ENCODE data around the gene CASP5. TPM values are rescaled to one million over a fixed set of nuclear protein-coding genes. Genes with fewer than 3 reads are reported as not detected.
"Not testable (repeated sequence)": the region's sequence is repeated elsewhere in the genome, so short reads cannot be mapped to it uniquely, and the experiment has no call there.

The CASP5 gene
- total RNA-seq, 2 experiments from 2014 or later, result not detected

- Mint-ChIP-seq H3K36me3 (peaks cover 35% of the 10 kb centered on the region), H3K27ac (peak overlapping the region; percentile 94), H3K4me1 (peaks cover 35% of the 10 kb centered on the region), H3K4me3 (peak overlapping the region; percentile 92), H3K9me3 (ENCODE audit: low read depth) (no peaks in the 10 kb centered on the region), H3K27me3 (no peaks in the 10 kb centered on the region)
- DNase-seq, result no peak
- no peak for ATAC-seq
- CTCF ChIA-PET, result interaction anchor here (1.4 kb wide), 1 partner anchor 14 kb away, joined by 3 read pairs; no protein-coding TSS in a partner anchor
Measured at GRCh38 chr11:105045676-105046296, 22.8 kb upstream of the CASP5 start.

DNA sequence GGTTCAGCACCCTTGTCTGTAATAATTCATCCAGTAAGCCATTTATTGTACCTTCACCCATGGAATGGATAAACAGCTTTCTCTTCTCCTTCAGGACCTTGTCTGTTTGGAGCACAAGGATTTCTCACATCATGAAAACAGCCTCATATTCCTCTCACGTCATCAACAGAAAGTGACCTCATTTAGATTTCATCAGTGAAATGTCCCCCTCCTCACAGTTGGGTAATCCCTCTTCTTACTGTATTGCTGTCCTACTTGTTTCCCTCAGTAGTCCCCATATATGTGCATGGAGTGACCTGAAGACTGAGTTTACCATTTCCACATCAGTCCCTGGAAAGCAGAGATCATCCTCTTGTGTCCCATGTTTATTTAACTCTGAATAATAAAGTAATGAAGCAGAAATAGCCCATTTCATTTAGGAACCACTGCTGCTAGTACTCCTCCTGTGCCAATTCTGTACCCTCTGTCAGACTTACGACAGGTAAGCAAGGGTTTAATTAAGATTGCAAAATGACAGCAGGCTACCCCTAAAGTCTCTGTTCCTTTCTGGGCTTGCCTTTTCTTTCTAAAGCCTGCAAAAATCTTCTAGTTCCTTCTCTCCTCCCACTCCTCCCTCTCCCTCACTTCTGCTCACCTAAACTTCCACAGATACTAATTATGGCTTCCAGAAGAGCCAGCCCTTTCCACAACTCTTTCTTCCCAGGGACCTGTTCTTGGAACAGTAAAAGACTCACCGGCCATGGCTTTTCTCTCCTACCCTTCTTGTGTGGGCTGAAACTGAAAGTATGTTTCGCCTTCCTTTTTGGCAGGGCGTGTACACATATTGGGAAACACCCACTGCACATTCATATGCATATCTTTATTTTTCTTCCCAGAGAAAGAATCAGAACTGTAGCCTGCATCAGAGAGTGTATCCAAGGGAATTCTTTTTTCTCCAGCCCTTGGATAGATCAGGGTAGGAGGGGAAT is 21.9 kb upstream of the CASP5 start, which contains the start of gene CARD16:
Gene CARD16 (minus strand): TSS at position 779 of the 968 bp plus-strand sequence. CDS start 38 bp downstream, at position 741.
- Mint-ChIP-seq H3K27ac (peak within 1 kb of the TSS; percentile 94), H3K36me3 (peaks cover 44% of the 10 kb centered on the region), H3K4me1 (peaks cover 36% of the 10 kb centered on the region), H3K4me3 (peak within 1 kb of the TSS; percentile 92)
- ATAC-seq (peak; percentile 95), DNase-seq (peak; percentile 70)
- not testable (repeated sequence) for H3K27me3 Mint-ChIP-seq; H3K9me3 Mint-ChIP-seq (ENCODE audit: low read depth)
- CTCF ChIA-PET, result interaction anchor here (1.4 kb wide), 1 partner anchor 15 kb away, joined by 3 read pairs; no protein-coding TSS in a partner anchor

DNA sequence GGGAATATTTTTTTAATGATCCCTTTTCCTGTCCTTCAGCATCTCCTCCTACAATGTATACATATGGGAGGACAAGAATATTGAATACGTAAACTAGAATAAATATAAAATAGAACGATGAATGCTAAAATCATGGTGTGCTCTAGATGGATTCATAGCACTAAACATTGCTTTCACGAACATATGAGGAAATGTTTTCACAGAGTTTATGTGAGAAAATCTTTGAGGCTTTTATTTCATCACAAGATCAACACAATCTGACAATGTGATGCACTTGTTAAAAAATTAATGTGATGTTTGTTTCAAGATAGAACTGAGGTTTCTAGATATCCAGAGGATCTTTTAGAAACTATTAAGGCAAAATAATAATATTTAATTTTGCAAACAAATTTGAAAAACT is 19.2 kb upstream of the CASP5 start:
- CTCF ChIA-PET, result no interaction called here
- no peak overlapping the region for H3K27ac Mint-ChIP-seq
- DNase-seq (no peak), ATAC-seq (no peak)
- peaks cover 2% of the 10 kb centered on the region for H3K9me3 Mint-ChIP-seq (ENCODE audit: low read depth)
- no peak overlapping the region for H3K4me3 Mint-ChIP-seq
- peaks cover 65% of the 10 kb centered on the region for H3K36me3 Mint-ChIP-seq
- no peaks in the 10 kb centered on the region for H3K27me3 Mint-ChIP-seq
- peaks cover 35% of the 10 kb centered on the region for H3K4me1 Mint-ChIP-seq

DNA sequence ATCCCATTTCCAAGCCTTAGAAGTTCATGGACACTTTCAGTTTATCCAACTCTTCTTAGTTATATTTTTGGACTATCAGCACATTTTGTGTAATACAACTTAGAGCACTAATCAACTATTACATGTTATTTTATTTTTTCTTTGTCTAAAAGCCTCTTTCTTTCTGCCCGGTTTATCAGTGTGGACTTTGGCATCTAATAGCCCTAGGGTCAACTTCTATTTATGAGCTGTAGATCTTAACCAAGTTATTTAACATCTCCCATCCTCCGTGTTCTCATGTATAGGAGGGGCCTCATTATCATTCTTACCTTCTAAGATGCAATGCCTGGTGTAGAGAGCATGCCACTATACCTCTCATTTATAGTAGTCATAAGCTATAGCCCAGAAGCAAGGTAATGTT is 17.7 kb upstream of the CASP5 start:
- peaks cover 2% of the 10 kb centered on the region for H3K9me3 Mint-ChIP-seq (ENCODE audit: low read depth)
- H3K36me3 Mint-ChIP-seq, result peaks cover 70% of the 10 kb centered on the region
- peaks cover 26% of the 10 kb centered on the region for H3K4me1 Mint-ChIP-seq
- no peak for ATAC-seq
- CTCF ChIA-PET, result no interaction called here
- H3K4me3 Mint-ChIP-seq, result no peak overlapping the region
- no peaks in the 10 kb centered on the region for H3K27me3 Mint-ChIP-seq
- no peak overlapping the region for H3K27ac Mint-ChIP-seq
- DNase-seq, result no peak

- Mint-ChIP-seq H3K4me1 (peaks cover 36% of the 10 kb centered on the region), H3K36me3 (peaks cover 58% of the 10 kb centered on the region), H3K27me3 (no peaks in the 10 kb centered on the region), H3K27ac (peak within 1 kb of the TSS; percentile 94), H3K9me3 (ENCODE audit: low read depth) (peaks cover 2% of the 10 kb centered on the region), H3K4me3 (peak within 1 kb of the TSS; percentile 93)
- peak; percentile 59 for DNase-seq
- ATAC-seq, result peak; percentile 92
- CTCF ChIA-PET, result interaction anchor here (0.8 kb wide), 1 partner anchor 9 kb away, joined by 3 read pairs; no protein-coding TSS in a partner anchor
Measured at GRCh38 chr11:105034813-105035620, 12.0 kb upstream of the CASP5 start, which contains the start of gene CASP1. Gene CASP1 (minus strand): TSS chr11:105035144. CDS start chr11:105035113, 31 bp downstream.

DNA sequence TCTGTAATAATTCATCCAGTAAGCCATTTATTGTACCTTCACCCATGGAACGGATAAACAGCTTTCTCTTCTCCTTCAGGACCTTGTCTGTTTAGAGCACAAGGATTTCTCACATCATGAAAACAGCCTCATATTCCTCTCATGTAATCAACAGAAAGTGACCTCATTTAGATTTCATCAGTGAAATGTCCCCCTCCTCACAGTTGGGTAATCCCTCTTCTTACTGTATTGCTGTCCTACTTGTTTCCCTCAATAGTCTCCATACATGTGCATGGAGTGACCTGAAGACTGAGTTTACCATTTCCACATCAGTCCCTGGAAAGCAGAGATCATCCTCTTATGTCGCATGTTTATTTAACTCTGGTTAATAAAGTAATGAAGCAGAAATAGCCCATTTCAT is 11.4 kb upstream of the CASP5 start:
- peaks cover 58% of the 10 kb centered on the region for H3K36me3 Mint-ChIP-seq
- H3K9me3 Mint-ChIP-seq (ENCODE audit: low read depth); ATAC-seq; DNase-seq; H3K27me3 Mint-ChIP-seq: not testable (repeated sequence)
- H3K27ac Mint-ChIP-seq, result peak overlapping the region; percentile 94
- peaks cover 40% of the 10 kb centered on the region for H3K4me1 Mint-ChIP-seq
- peak overlapping the region; percentile 93 for H3K4me3 Mint-ChIP-seq
- CTCF ChIA-PET, result interaction anchor here (0.9 to 1.6 kb wide), 3 partner anchors 9 to 88 kb away, joined by 3 to 6 read pairs (median 4); no protein-coding TSS in a partner anchor

DNA sequence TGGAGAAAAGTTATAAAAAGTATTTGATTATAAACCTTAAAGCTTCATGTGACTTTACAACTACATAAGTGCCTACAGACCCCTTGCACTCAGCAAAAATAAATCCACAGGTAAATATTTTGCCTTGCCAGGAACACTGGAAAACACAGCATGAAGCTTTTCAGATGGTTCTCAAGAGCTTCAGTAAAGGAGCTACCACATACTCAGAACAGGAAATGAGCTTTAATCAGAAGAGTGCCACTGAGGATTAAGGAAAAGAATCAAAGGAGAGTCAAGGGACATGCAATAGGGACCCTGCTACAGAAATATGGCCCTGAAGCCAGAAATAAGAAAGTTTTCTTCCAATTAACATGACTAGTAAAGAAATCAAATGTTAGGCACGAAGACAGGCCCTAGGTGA is 10.8 kb upstream of the CASP5 start:
- CTCF ChIA-PET, result interaction anchor here (0.9 to 1.6 kb wide), 3 partner anchors 10 to 87 kb away, joined by 3 to 6 read pairs (median 4); no protein-coding TSS in a partner anchor
- no peak for DNase-seq
- Mint-ChIP-seq H3K36me3 (peaks cover 58% of the 10 kb centered on the region), H3K27me3 (no peaks in the 10 kb centered on the region), H3K9me3 (ENCODE audit: low read depth) (no peaks in the 10 kb centered on the region), H3K4me3 (peak overlapping the region; percentile 93), H3K27ac (peak overlapping the region; percentile 94), H3K4me1 (peaks cover 40% of the 10 kb centered on the region)
- ATAC-seq, result peak; percentile 54

DNA sequence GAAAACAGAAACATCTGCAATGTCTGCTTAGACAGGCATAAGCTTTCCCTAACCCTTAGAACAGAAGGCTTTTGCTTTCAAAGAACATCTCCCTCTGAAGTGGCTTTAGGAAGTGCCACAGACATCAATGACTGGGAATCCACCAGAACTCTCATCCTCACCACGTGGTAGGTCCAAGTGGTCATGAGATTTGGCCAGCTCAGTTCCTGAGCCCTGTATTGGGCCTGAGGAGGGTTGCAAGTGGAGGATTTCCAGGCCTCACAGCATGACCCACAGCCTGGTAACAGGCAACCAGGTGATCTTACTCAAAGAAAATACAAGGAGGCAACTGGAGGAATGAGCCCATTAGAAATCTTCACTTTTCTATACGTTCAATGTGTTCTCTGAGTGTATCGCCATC is 10.4 kb upstream of the CASP5 start:
- CTCF ChIA-PET, result interaction anchor here (0.9 to 1.6 kb wide), 3 partner anchors 10 to 86 kb away, joined by 3 to 6 read pairs (median 4); no protein-coding TSS in a partner anchor
- peak overlapping the region; percentile 94 for H3K27ac Mint-ChIP-seq

DNA sequence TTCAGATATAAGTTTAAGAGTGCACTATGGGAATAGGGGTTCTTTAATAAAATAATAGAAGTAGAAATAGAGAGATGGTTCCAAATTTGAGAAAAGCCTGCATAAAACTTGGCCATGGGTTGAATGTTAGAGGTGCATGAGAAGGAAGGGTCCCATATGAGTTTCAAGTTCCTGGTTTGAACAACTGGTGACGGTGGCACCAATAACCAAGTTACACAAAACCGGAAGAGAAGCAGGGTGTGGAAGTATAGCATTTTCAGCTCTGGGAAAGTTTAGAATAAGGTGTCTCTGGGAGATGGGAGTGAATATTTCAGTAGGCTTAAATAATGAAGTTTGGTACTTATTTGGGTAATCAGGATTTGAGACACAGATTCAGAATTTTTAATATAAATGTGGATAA is 9.5 kb upstream of the CASP5 start:
- Mint-ChIP-seq H3K4me3 (peak overlapping the region; percentile 68), H3K27ac (peak overlapping the region; percentile 67), H3K9me3 (ENCODE audit: low read depth) (no peaks in the 10 kb centered on the region), H3K4me1 (peaks cover 48% of the 10 kb centered on the region), H3K27me3 (no peaks in the 10 kb centered on the region), H3K36me3 (peaks cover 56% of the 10 kb centered on the region)
- CTCF ChIA-PET, result interaction anchor here (1.6 kb wide), 1 partner anchor 31 kb away, joined by 6 read pairs; no protein-coding TSS in a partner anchor
- DNase-seq, result no peak
- ATAC-seq, result no peak

More for the DNA sequence above, 10.4 kb upstream of the CASP5 start:
- ATAC-seq (no peak), DNase-seq (no peak)
- no peaks in the 10 kb centered on the region for H3K27me3 Mint-ChIP-seq
- H3K36me3 Mint-ChIP-seq, result peaks cover 58% of the 10 kb centered on the region
- peak overlapping the region; percentile 93 for H3K4me3 Mint-ChIP-seq
- H3K4me1 Mint-ChIP-seq, result peaks cover 44% of the 10 kb centered on the region
- H3K9me3 Mint-ChIP-seq (ENCODE audit: low read depth), result no peaks in the 10 kb centered on the region

GRCh38 chr11:105027678-105028077 is 4.7 kb upstream of the CASP5 start:
- Mint-ChIP-seq H3K27ac (peak overlapping the region; percentile 63), H3K4me1 (peaks cover 27% of the 10 kb centered on the region), H3K9me3 (ENCODE audit: low read depth) (no peaks in the 10 kb centered on the region), H3K27me3 (no peaks in the 10 kb centered on the region), H3K4me3 (peak overlapping the region; percentile 53), H3K36me3 (peaks cover 74% of the 10 kb centered on the region)
- CTCF ChIA-PET, result interaction anchor here (1.2 kb wide), 1 partner anchor 15 kb away, joined by 4 read pairs; no protein-coding TSS in a partner anchor
- no peak for ATAC-seq
- DNase-seq, result no peak

DNA sequence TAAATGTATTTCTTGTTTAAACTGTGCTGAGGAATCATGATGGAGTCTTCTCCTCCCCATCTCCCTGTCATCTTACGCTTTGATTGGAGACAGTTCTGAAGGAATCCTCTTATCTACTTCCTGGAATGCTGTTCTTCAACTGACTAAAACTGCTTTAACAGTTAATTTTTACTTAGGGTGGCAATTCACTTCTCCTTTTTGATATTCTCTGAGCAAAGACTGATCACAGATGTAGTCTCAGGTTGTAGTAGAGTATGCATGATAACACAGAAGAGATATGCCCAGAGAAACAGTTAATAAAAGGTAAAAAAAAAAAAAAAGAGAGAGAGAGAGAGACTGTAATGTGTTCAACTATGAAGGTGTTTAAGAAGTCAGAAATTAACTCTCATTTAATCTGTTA is 1.4 kb upstream of the CASP5 start:
- ATAC-seq (no peak), DNase-seq (no peak)
- Mint-ChIP-seq H3K27ac (no peak overlapping the region), H3K4me1 (peaks cover 10% of the 10 kb centered on the region), H3K27me3 (no peaks in the 10 kb centered on the region), H3K9me3 (ENCODE audit: low read depth) (no peaks in the 10 kb centered on the region), H3K4me3 (no peak overlapping the region), H3K36me3 (peaks cover 46% of the 10 kb centered on the region)
- CTCF ChIA-PET, result no interaction called here

- Mint-ChIP-seq H3K9me3 (ENCODE audit: low read depth) (no peaks in the 10 kb centered on the region), H3K27me3 (no peaks in the 10 kb centered on the region), H3K36me3 (peaks cover 30% of the 10 kb centered on the region), H3K4me3 (no peak overlapping the region), H3K4me1 (peaks cover 2% of the 10 kb centered on the region), H3K27ac (no peak overlapping the region)
- ATAC-seq (no peak), DNase-seq (no peak)
- CTCF ChIA-PET, result no interaction called here
Measured at GRCh38 chr11:105022527-105022926, 441 bp downstream of the CASP5 start.
